Keratinocyte (primary cell): ENCODE measurements around the gene VSIG10L2. TPM values are rescaled to one million over a fixed set of nuclear protein-coding genes. Genes with fewer than 3 reads are reported as not detected.
A peak's percentile ranks its signal among the peaks of the same experiment; 100 is the strongest.

Experiments
- DNase-seq: peaks from one replicate; pipeline ENCODE4 v3.0.0-alpha.2; 2011; ENCODE audit warnings: low read depth, missing footprints, low spot score
- FAIRE-seq: peaks from 2 replicates; lab custom pipeline; 2011; peaks lifted over from hg19 to GRCh38; lab: Jason Lieb, UNC
- H2AFZ ChIP-seq: 2 replicates; pipeline ENCODE4 v1.6.0; 2012; ENCODE audit warnings: low read length, control low read depth, inconsistent platforms; ENCODE audit not compliant: control insufficient read depth
- H3K27ac ChIP-seq: 2 replicates; pipeline ENCODE4 v1.5.1; 2011; ENCODE audit warnings: low read length; ENCODE audit not compliant: control insufficient read depth, insufficient read depth
- H3K27me3 ChIP-seq: 3 replicates; pipeline ENCODE4 v1.6.0; 2011; ENCODE audit warnings: low read length; ENCODE audit not compliant: control insufficient read depth, insufficient read depth; ENCODE audit errors: extremely low read depth
- H3K36me3 ChIP-seq, 2 experiments: 2 replicates in 1 of 2; 3 replicates in 1 of 2; pipeline ENCODE4 v1.5.1; 2011; ENCODE audit warnings: low read length in 2 of 2, mild to moderate bottlenecking in 1 of 2; ENCODE audit not compliant: control insufficient read depth in 2 of 2, insufficient read depth in 2 of 2; ENCODE audit errors: extremely low read depth in 1 of 2
- H3K4me1 ChIP-seq: 3 replicates; pipeline ENCODE4 v1.5.1; 2011; ENCODE audit warnings: low read length; ENCODE audit not compliant: control insufficient read depth, insufficient read depth; ENCODE audit errors: extremely low read depth
- H3K4me2 ChIP-seq: 3 replicates; pipeline ENCODE4 v1.6.0; 2011; ENCODE audit warnings: low read depth, low read length; ENCODE audit not compliant: control insufficient read depth, insufficient read depth; ENCODE audit errors: extremely low read depth
- H3K4me3 ChIP-seq, 3 experiments: fragments of 200-600 bp in 1 of 3; sonication (generic) in 1 of 3; 2 replicates in 2 of 3; 3 replicates in 1 of 3; pipeline ENCODE4 v1.5.1; 2011 to 2016; ENCODE audit warnings: low read length in 3 of 3, mild to moderate bottlenecking in 3 of 3, control low read depth in 2 of 3, inconsistent platforms in 1 of 3, low read depth in 1 of 3, mixed read lengths in 1 of 3, mixed run types in 1 of 3, moderate library complexity in 1 of 3; ENCODE audit not compliant: control insufficient read depth in 2 of 3, insufficient read depth in 2 of 3; ENCODE audit errors: extremely low read depth in 1 of 3
- H3K79me2 ChIP-seq: 2 replicates; pipeline ENCODE4 v1.6.0; 2012; ENCODE audit warnings: low read length; ENCODE audit not compliant: control insufficient read depth, insufficient read depth
- H3K9ac ChIP-seq: 3 replicates; pipeline ENCODE4 v1.6.0; 2011; ENCODE audit warnings: low read length; ENCODE audit not compliant: control insufficient read depth, insufficient read depth; ENCODE audit errors: extremely low read depth
- H3K9me1 ChIP-seq: 3 replicates; pipeline ENCODE4 v1.6.0; 2011; ENCODE audit warnings: low read length; ENCODE audit not compliant: control insufficient read depth, insufficient read depth; ENCODE audit errors: extremely low read depth
- H3K9me3 ChIP-seq: 2 replicates; pipeline ENCODE4 v1.5.1; 2012; ENCODE audit warnings: low read depth, low read length; ENCODE audit not compliant: control insufficient read depth
- H4K20me1 ChIP-seq: 3 replicates; pipeline ENCODE4 v1.6.0; 2011; ENCODE audit warnings: low read length; ENCODE audit not compliant: control insufficient read depth, insufficient read depth; ENCODE audit errors: extremely low read depth
- CTCF ChIP-seq, 3 experiments: IDR thresholded peaks in 1 of 3; conservative IDR thresholded peaks in 1 of 3; optimal IDR thresholded peaks in 1 of 3; 2 replicates in 2 of 3; 3 replicates in 1 of 3; pipeline versions ENCODE3 to v1.5.1; 2011; ENCODE audit warnings: low read length in 3 of 3, mild to moderate bottlenecking in 3 of 3, moderate library complexity in 2 of 3, control low read depth in 1 of 3, inconsistent platforms in 1 of 3; ENCODE audit not compliant: insufficient read depth in 2 of 3; ENCODE audit errors: extremely low read depth in 1 of 3
- EZH2 ChIP-seq: IDR thresholded peaks from one replicate; pipeline ENCODE4 v1.6.1; 2012; ENCODE audit warnings: inconsistent platforms, mild to moderate bottlenecking, low read length, moderate library complexity
- dilution Hi-C: fragments of 300-500 bp; cut with MboI; formaldehyde crosslinking; loops from one replicate; pipeline ENCODE4 v1.7.0; 2020; ENCODE audit warnings: low sequenced_read_pairs; ENCODE audit not compliant: extremely low pct_ligation_motif_present
- polyA plus RNA-seq, 5 experiments: library from polyadenylated mRNA; depleted of rRNA in 3 of 5; stranded (reverse) in 3 of 5; stranded (forward) in 1 of 5; unstranded in 1 of 5; fragments of >200 nt; gene quantifications; 1 replicate in 1 of 5; 2 replicates in 3 of 5; 3 replicates in 1 of 5; pipeline versions ENCODE4 v1.2.1 to v1.2.3, GENCODE V29; 2011 to 2012; ENCODE audit warnings: missing spikeins in 2 of 5, low read depth in 1 of 5, low replicate concordance in 1 of 5

Gene VSIG10L2
- polyA plus RNA-seq, 1 donor (not counting 4 experiments of a cell fraction or from before 2014, with no cell fraction given) = 0.09 TPM

DNA sequence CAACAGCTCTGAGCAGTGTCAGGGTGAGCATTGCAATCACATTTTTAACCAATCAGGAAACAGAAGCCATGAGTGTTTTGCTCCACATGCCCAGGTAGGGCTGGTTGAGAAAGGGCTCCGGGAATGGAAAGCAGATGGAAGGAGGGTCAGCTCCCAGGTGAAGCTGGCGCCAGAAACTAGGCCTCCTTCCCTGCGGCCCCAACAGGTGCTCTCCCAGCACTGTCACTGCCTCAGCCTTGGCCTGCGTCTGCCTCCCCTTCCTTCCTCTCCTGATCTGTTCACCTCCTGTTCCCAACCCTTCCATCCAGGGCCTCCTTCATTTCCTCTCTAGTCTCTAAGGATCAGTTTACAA, 4.6 kb upstream of the VSIG10L2 start:
- no peak overlapping the region for H3K4me2 ChIP-seq
- H3K4me1 ChIP-seq = no peaks in the 10 kb centered on the region
- dilution Hi-C loops = loop anchor here (25.0 kb wide), 1 partner anchor 271 kb away; the partner anchor contains the start of genes FAM118B and RPUSD4
- no peaks in the 10 kb centered on the region for H3K36me3 ChIP-seq
- H3K27me3 ChIP-seq = no peaks in the 10 kb centered on the region
- H3K9me3 ChIP-seq = no peaks in the 10 kb centered on the region
- H3K27ac ChIP-seq = no peak overlapping the region
- H2AFZ ChIP-seq = no peak overlapping the region
- DNase-seq (no peak), FAIRE-seq (no peak)
- no peak overlapping the region for H3K9ac ChIP-seq
- H3K4me3 ChIP-seq = no peak overlapping the region
- TF ChIP-seq EZH2 (no peak), CTCF (optimal IDR thresholded peaks at IDR 0.05 in 1 of 3, IDR thresholded peaks at IDR 0.05 in 1 of 3, conservative IDR thresholded peaks at IDR 0.05 in 1 of 3; ENCODE audit: extremely low read depth in 1 of 3, insufficient read depth in 2 of 3, low read length in 3 of 3) (no peak)
- H3K9me1 ChIP-seq = no peaks in the 10 kb centered on the region
- no peaks in the 10 kb centered on the region for H3K79me2 ChIP-seq
- no peaks in the 10 kb centered on the region for H4K20me1 ChIP-seq

GRCh38 chr11:125941619-125942611, 3.9 kb upstream of the VSIG10L2 start:
- Histone ChIP-seq H4K20me1 (no peaks in the 10 kb centered on the region), H2AFZ (peak overlapping the region; percentile 16), H3K4me3 (no peak overlapping the region), H3K9me1 (no peaks in the 10 kb centered on the region), H3K27me3 (no peaks in the 10 kb centered on the region), H3K4me2 (no peak overlapping the region), H3K79me2 (no peaks in the 10 kb centered on the region), H3K36me3 (no peaks in the 10 kb centered on the region), H3K27ac (no peak overlapping the region), H3K9ac (no peak overlapping the region), H3K9me3 (no peaks in the 10 kb centered on the region), H3K4me1 (no peaks in the 10 kb centered on the region)
- DNase-seq (no peak), FAIRE-seq (peak; percentile 51)
- TF ChIP-seq CTCF (optimal IDR thresholded peaks at IDR 0.05 in 1 of 3, IDR thresholded peaks at IDR 0.05 in 1 of 3, conservative IDR thresholded peaks at IDR 0.05 in 1 of 3; ENCODE audit: extremely low read depth in 1 of 3, insufficient read depth in 2 of 3, low read length in 3 of 3) = peak; percentile 87 to 91 (median 91)
- TF ChIP-seq EZH2 = peak; percentile 33
- dilution Hi-C loops = loop anchor here (25.0 kb wide), 1 partner anchor 270 kb away; the partner anchor contains the start of genes FAM118B and RPUSD4
